ENCODE results near the gene ZNF79. TPM values are rescaled to one million over a fixed set of nuclear protein-coding genes. Genes with fewer than 3 reads are reported as not detected.
A peak's percentile ranks its signal among the peaks of the same experiment; 100 is the strongest.

ZNF79 gene
- total RNA-seq, 2 donors from 2014 or later = 14.3 to 14.5 TPM

DNA sequence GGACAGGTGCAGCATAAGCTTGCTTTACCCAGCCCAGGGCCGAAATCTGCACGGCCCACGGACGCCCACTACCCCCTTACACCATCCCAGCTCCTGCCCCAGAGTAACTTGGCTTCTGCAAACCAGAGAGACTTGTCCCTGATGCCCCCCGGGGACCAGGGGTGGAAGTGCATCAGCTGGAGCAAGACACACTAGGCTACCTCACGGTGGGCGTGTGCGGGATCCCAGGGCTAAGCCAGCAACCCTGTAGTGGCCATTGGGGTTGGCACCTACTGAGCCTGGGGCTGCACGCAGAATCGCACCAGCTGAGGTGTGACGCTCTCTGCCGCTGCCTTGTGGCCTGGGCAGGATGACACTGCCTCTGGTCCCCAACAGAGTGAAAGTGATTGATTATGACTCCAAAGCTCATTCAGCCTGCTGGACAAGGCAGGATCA lies 6.1 kb upstream of the ZNF79 start:
- no peak for TF ChIP-seq POLR2AphosphoS5 (IDR thresholded peaks at IDR 0.05)
- TF ChIP-seq, protein P1, sequence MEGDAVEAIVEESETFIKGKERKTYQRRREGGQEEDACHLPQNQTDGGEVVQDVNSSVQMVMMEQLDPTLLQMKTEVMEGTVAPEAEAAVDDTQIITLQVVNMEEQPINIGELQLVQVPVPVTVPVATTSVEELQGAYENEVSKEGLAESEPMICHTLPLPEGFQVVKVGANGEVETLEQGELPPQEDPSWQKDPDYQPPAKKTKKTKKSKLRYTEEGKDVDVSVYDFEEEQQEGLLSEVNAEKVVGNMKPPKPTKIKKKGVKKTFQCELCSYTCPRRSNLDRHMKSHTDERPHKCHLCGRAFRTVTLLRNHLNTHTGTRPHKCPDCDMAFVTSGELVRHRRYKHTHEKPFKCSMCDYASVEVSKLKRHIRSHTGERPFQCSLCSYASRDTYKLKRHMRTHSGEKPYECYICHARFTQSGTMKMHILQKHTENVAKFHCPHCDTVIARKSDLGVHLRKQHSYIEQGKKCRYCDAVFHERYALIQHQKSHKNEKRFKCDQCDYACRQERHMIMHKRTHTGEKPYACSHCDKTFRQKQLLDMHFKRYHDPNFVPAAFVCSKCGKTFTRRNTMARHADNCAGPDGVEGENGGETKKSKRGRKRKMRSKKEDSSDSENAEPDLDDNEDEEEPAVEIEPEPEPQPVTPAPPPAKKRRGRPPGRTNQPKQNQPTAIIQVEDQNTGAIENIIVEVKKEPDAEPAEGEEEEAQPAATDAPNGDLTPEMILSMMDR (IDR thresholded peaks at IDR 0.05) = no peak
- TF ChIP-seq POLR2A (IDR thresholded peaks at IDR 0.05) = no peak
- Histone ChIP-seq H3K27ac (no peak overlapping the region), H3K4me3 (no peak overlapping the region), H3K4me1 (replicated peaks) (peaks cover 4% of the 10 kb centered on the region), H3K36me3 (no peaks in the 10 kb centered on the region), H3K9me3 (no peaks in the 10 kb centered on the region), H3K27me3 (replicated peaks; ENCODE audit: insufficient read depth) (no peaks in the 10 kb centered on the region)
- intact Hi-C loops (cut with DNase I) = no loop called here
- no peak for DNase-seq (ENCODE audit: low spot score)
- WGBS = 77% methylated on average over 9 of the region's 12 CpGs

DNA sequence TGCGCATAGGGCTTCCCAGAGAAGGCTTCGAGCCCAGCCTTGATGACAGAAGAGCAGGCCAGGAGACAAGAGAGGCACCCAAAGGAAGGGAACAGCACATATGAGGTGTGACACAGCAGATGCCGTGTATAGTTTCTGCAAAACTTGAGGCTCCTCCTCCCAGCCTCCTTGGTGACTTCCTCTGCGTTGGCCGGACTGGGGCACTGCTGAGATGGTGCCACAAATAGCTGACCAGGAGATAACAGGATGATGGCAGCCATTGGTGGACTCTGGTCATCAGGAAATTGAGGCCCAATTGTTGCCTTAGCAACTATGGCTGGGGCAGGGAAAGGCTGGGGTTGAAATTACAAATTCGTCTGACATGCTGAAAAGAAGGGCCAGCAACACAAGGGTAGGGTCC lies 4.8 kb upstream of the ZNF79 start:
- H3K9me3 ChIP-seq = no peaks in the 10 kb centered on the region
- 79% methylated on average over 6 of the region's 6 CpGs for WGBS
- peaks cover 4% of the 10 kb centered on the region for H3K4me1 ChIP-seq (replicated peaks)
- DNase-seq (ENCODE audit: low spot score) = no peak
- TF ChIP-seq, protein P1 (IDR thresholded peaks at IDR 0.05) = no peak
- no peak for TF ChIP-seq POLR2A (IDR thresholded peaks at IDR 0.05)
- no peak for TF ChIP-seq POLR2AphosphoS5 (IDR thresholded peaks at IDR 0.05)
- H3K27me3 ChIP-seq (replicated peaks; ENCODE audit: insufficient read depth) = no peaks in the 10 kb centered on the region
- H3K27ac ChIP-seq = no peak overlapping the region
- intact Hi-C loops (cut with DNase I) = no loop called here
- H3K4me3 ChIP-seq = no peak overlapping the region
- no peaks in the 10 kb centered on the region for H3K36me3 ChIP-seq

DNA sequence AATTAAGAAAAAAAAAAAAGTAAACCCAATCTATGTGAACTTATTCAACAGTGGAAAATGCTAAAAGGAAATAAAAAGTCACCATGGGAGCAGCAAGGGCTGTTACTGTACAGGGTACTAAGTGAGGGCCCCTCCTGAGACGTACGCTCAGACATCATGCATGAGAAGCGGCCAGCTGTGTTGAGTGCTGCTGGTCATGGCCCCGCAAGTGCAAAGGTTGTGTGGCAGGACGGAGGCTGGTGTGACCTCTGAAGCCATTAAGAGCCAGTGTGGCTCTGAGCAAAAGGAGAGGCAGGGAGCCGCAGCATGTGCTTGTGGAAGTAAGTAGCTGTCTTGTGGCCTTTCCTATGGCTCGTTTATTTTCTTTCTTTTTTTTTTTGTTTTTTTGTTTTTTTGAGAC lies 3.1 kb upstream of the ZNF79 start:
- H3K9me3 ChIP-seq = no peaks in the 10 kb centered on the region
- peaks cover 13% of the 10 kb centered on the region for H3K4me1 ChIP-seq (replicated peaks)
- no peaks in the 10 kb centered on the region for H3K27me3 ChIP-seq (replicated peaks; ENCODE audit: insufficient read depth)
- TF ChIP-seq POLR2A (IDR thresholded peaks at IDR 0.05) (no peak), POLR2AphosphoS5 (IDR thresholded peaks at IDR 0.05) (no peak)
- TF ChIP-seq, protein P1 (IDR thresholded peaks at IDR 0.05) = no peak
- intact Hi-C loops (cut with DNase I) = no loop called here
- DNase-seq (ENCODE audit: low spot score) = no peak
- no peak overlapping the region for H3K4me3 ChIP-seq
- WGBS = 87% methylated on average over 7 of the region's 7 CpGs
- no peaks in the 10 kb centered on the region for H3K36me3 ChIP-seq
- no peak overlapping the region for H3K27ac ChIP-seq

DNA sequence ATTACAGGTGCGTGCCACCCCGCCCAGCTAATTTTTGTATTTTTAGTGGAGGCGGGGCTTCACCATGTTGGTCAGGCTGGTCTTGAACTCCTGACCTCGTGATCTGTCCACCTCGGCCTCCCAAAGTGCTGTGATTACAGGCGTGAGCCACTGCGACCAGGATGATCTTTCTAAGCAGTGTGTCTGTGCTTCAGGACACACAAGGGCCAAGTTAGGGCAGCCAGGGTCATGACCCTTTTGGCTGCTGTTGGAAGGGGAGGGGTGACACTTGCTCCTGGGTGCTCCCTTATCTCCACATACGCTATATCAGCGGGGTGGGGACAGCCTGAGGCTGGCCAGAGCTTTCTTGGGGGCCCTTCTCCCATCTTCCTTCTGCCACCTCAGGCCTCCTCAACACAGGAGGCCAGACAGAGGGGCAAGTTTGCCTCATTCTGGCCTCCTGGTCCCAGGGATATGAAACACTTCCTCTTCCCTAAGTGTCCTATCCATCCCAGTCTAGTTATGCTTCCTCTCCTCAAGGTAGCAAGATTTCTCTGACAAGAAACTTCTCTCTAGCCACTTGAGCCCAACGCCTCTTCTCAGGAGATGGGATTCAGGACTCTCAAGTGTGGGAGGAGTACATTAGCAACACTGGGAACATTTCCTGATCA lies 1.9 kb upstream of the ZNF79 start:
- no peaks in the 10 kb centered on the region for H3K36me3 ChIP-seq
- 95% methylated on average over 10 of the region's 10 CpGs for WGBS
- H3K27ac ChIP-seq = no peak overlapping the region
- no peaks in the 10 kb centered on the region for H3K27me3 ChIP-seq (replicated peaks; ENCODE audit: insufficient read depth)
- no peaks in the 10 kb centered on the region for H3K9me3 ChIP-seq
- intact Hi-C loops (cut with DNase I) = no loop called here
- H3K4me3 ChIP-seq = no peak overlapping the region
- no peak for DNase-seq (ENCODE audit: low spot score)
- peaks cover 14% of the 10 kb centered on the region for H3K4me1 ChIP-seq (replicated peaks)
- TF ChIP-seq POLR2A (IDR thresholded peaks at IDR 0.05) = no peak
- TF ChIP-seq, protein P1 (IDR thresholded peaks at IDR 0.05) = no peak
- TF ChIP-seq POLR2AphosphoS5 (IDR thresholded peaks at IDR 0.05) = no peak

DNA sequence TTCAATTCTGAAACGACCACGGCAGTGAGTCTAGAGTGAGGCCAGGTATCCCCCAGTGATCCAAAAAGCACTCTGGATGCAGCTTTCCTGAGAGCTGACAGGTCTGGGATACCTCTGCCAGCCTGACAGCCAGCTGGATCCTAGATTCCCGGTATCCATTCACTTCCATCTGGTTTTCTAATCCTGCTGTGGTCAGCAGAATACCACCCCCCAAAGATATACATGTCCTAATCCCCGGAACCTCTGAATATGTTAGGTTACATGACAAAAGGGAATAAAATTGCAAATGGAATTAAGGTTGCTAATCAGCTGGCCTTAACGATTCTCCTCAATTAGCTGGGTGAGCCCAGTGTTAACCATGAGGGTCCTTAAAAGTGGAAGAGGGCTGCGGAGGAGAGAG lies 1.4 kb upstream of the ZNF79 start:
- no peak for DNase-seq (ENCODE audit: low spot score)
- WGBS = 57% methylated on average over 6 of the region's 6 CpGs
- Histone ChIP-seq H3K27me3 (replicated peaks; ENCODE audit: insufficient read depth) (no peaks in the 10 kb centered on the region), H3K36me3 (no peaks in the 10 kb centered on the region), H3K27ac (no peak overlapping the region), H3K4me3 (peak overlapping the region in 1 of 2 donors; percentile 85), H3K9me3 (no peaks in the 10 kb centered on the region), H3K4me1 (replicated peaks) (peaks cover 14% of the 10 kb centered on the region)
- TF ChIP-seq POLR2AphosphoS5 (IDR thresholded peaks at IDR 0.05) (no peak), POLR2A (IDR thresholded peaks at IDR 0.05) (no peak)
- TF ChIP-seq, protein P1 (IDR thresholded peaks at IDR 0.05) = no peak
- intact Hi-C loops (cut with DNase I) = no loop called here

All from prostate gland (tissue), 2 donors.